Glomerular visceral epithelial cell (primary cell): Measurements from ENCODE around the gene ABLIM3.

Experiments used
- DNase-seq: peaks from one replicate; pipeline ENCODE4 v3.0.0-alpha.2; 2016; ENCODE audit errors: extremely low spot score

ABLIM3 gene

DNA sequence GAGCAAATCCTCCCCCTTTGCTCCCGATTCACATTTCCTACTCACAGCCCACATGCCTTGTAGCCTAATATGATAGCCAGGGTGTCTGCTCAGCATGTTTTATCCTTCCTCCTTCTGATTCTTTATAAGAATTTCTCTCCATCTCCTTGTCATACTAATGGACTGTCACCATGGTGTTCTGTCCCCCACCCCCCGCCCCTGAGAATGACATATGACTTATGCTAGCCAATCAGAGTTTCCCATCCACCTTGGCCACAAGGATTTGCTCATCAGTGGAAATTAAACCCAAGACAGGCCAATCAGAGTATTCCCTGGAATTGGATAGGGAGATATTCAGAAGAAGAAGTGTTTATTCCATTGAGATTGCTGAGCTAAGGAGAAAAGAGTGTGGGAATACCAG is 16.0 kb downstream of the ABLIM3 start:
- no peak for DNase-seq

DNA sequence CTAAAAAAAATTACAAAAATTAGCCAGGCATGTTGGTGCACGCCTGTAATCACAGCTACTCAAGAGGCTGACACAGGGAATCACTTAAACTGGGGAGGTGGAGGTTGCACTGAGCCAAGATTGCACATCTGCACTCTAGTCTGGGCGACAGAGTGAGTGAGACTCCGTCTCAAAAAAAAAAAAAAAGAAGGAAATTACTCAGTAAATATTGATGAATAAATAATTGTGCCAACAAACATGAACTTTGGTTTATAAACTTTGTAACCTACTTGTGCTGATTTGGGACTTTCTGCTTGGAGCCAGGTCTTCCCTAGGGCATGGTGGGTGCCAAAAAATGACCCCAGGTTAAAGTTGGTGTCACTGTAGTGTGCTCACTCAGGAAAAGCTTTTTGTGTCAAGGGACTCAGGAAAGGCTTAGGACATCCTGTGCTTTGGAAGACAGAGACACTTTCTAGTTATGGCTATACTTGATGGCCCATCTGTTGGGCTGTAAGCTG is 19.0 kb downstream of the ABLIM3 start:
- no peak for DNase-seq

DNA sequence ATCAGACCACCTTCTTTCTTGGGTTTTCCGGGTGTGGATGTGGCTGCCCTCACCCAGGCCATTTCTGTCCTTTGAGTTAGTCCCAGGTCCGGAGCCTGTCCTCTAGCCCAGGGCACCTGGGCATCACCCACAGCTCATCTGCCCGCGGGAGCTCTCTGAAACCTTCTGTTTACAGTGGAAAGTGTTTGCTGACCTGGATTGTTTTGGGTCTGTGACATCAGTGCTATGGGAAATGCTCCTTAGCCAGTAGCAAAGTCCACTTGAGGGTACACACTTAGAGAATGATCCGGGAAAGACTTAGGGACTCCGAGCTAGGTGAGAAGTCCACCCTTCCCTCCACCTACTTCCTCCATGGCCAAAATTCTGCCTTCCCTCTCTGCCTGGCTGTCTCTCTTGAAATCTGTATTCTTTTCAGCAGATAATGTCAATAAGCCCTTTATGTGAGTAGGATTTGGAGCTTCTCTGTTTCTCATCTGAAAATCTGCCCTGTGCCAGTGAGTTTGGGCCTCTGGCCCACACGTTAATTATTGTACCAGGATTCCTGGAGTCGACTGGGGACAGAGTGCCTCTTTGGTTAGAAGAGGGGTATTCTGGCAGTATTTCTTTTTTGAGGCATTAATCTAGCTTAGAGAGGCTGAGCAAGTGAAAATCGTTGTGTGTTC is 19.9 kb downstream of the ABLIM3 start:
- DNase-seq = peak; percentile 59

DNA sequence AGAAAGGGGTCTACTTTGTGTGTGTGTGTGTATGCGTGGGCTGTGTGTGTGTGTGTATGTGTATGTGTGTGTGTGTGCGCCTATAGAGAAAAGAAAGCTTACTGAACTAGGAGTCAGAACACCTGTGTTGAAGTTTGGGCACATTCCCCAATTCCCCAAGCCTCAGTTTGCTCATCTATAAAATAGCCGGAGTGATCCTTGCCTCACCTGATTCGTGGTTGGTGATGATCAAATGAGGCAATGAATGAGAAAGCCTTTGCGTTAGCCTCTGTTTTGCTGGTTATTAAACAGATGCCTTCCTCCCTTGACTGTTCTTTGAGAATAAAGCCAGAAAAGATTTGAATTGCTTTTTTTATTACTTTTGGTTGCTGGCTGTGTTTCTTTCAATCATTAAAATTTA is 20.6 kb downstream of the ABLIM3 start:
- no peak for DNase-seq

DNA sequence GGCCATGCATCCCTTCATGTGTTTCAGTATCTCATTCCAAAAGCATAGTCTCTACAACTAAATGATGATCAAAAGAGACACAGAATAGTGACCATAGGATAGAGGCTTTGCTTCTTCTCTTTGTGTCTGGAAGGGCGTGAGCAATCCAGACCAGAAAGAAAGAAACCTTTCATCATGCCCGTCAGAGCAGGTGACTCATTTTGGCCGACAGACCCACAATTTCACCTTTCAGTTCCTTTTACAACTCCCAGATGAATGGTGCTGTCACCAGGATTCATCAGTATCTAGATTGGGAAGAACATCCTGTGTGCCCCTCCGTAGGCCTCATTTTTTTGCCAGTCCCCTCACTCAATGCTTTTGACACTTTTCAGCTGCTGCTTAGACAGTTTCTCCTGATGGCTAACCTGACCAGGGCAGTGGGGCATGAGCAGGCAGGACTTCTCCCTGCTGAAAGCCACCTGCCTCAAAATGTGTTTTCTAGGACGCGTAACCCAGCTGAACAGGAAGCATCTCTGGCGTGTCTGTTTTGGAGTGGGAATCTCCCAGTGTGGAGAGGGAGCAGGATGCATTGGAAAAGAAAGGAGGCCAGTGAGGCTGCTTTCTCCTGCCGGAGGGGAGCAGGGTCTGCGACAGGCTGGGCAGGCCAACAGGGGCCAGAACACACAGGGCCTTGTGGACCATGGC is 21.2 kb downstream of the ABLIM3 start:
- peak; percentile 85 for DNase-seq

DNA sequence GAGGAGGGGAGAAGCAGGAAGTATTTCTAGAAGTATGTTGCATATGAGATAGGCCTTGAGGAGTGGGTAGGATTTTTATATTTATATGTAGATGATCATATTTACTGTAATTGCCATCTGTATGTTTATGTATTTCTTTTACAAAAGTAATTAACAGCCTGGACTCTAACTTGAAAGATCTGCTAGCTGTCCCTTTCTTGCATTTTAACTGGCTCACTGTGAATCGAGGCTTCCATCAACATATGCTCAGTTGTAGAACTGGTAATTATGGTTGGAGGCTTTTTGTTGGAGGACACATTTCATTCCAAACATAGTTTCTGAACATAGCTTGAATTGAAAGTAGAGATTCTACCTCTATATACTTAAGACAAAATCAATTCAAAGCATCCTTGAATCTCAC is 23.4 kb downstream of the ABLIM3 start:
- DNase-seq = no peak

DNA sequence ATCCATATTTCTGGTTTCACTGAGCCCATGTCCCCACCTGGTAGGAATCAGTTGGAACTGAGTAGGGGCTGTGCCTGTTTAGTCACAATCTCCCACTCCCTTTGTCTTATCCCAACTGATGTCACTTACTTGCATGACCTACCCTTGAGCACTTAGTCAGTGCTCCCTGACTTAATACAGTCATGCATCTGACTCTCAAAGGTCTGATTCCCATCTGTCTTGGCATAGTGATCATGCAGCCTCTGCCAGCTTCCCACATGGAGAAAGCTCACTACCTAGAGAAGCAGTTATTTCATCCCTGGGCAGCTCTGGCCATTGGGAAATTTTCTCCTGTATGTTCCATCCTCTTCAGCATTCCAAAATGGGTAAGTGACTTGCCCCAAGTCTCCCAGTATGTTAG is 24.8 kb downstream of the ABLIM3 start:
- no peak for DNase-seq

DNA sequence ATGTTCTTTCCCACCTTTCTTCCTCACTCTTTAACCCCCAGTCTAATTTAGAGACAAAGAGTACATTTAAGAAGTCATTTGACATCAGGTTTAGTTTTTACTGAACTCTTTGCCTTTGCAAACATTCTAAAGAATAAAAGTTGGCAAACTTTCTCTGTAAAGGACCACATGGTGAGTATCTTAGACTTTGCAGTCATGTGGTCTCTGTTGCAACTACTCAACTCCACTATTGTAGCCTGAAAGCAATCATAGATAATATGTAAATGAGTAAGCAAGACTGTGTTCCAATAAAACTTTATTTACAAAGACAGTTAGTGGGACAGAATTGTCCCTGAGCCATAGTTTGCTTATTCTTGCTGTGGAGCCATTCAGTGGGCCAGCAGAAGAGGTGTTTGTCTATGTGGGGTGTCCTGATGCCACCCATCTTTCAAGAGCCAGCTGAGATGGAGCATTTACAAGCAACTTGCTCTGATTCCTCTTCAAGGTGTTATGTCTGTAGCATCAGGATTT is 25.4 kb downstream of the ABLIM3 start:
- no peak for DNase-seq

DNA sequence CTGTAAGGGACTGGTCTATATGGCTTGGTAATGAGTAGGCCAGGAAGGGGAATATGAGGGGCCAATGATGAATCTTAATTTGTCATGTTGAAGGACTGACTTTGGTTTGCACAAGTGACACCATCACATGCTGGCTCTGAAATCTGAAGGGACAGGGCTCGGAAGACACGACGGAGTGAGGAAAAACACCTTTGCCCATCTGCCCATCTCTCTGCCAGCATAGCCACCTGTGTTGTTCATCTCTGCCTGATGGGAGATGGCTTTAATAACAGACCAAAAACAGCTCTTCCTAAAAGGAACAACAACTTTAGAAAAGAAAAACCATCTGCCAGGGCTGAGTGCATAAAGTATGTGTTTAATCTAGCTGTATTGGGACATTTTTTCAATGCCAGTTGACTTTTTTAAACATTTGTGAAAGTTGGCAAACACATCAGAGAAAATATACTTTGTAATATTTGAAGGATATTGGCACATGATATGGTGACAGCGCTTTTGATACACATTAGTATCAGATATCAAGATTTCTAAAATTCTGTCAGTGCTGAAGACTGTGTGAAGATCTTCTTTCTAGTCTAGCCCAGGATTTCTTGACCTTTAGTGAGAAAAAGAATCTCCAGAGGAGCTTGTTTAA is 27.1 kb downstream of the ABLIM3 start:
- no peak for DNase-seq

DNA sequence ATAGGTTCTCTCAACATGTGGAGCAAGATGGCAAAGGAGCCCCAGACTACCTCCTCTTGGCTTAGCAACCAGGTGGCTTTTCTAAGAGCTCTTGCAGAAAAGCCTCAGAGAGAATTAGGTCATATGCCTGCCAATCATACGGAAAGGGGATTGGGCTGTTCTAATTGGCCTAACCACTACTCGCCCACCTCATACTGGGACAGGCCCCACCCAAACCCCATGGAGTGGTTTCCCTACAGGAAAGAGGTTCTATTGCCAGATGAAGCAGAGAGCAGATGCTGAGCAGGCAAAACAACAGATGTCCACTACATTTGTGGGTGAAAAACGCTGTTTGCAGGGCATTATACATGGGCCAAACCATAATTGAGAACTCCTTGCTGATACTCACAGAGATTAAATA is 29.0 kb downstream of the ABLIM3 start:
- peak; percentile 63 for DNase-seq

DNA sequence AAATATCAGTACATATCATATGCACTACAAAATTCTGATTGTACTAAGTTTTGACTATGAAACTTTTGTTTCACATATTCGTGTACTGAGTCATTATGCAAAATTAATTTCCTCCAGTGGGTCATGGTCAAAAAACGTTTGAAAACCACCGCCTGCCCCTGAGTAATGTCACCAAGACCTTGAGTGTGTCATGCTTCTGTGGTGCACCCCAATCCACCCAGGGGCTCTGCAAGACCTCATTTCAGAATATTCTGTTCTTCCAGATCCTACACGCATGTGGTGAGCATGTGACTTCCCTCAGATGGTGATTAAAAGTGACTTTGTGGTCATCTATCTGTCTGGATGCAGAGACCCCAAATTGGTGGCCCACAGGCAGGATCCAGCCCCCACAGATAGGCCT is 31.0 kb downstream of the ABLIM3 start:
- DNase-seq = peak; percentile 91

DNA sequence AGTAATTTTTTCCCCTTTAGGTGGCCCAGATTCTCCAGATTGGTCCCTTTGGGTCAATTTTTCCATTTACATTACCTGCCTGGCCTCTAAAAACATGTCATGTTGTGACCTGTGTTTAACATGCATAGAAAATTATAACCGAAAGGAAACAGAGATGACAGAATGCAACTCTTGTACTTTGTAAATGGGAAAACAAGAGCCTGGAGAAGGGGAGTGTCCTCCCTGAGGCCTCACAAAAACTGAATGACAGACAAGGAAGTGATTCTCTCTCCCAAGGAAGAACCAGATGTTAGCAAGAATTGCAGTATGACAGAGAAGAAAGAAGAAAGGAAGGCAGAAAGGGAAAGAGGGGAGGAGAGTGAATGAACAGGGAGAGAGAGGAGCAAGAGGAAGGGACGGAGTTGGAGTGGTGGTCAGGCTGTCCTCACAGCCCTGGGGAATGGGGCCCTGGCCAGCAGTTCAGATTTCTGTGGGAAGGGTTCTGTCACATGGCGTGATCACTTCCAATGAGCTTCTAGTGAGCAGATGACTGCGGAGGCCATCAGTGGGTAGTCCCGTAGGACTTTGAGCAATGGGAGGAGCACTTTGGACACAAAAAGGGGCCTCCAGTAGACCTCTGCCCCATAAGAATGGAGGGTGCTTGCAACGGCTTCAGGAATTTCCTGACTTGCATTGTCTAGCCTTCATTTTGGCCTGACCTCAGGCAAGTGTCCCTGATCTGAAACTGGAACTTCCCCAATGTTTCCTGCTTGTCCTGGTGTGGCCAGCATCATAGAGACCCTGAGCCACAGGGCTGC is 31.6 kb downstream of the ABLIM3 start:
- no peak for DNase-seq

DNA sequence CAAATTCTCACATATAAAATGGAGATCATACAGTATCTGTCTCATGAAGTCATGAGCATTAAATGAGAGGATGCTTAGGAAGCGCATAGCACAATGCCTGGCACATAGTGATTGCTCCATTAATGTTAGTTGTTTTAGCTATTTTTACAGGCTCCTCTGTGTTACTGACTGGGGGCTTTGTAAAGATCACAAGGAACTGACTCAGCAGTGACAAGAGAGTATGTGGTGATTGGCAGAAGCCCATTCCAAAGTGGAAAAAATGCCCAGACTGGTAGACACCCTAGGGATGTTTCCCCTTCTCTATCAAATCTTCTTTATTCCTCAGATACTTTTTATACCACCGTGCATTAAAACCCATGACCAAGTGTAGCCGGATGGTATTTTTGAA is 33.5 kb downstream of the ABLIM3 start:
- no peak for DNase-seq

DNA sequence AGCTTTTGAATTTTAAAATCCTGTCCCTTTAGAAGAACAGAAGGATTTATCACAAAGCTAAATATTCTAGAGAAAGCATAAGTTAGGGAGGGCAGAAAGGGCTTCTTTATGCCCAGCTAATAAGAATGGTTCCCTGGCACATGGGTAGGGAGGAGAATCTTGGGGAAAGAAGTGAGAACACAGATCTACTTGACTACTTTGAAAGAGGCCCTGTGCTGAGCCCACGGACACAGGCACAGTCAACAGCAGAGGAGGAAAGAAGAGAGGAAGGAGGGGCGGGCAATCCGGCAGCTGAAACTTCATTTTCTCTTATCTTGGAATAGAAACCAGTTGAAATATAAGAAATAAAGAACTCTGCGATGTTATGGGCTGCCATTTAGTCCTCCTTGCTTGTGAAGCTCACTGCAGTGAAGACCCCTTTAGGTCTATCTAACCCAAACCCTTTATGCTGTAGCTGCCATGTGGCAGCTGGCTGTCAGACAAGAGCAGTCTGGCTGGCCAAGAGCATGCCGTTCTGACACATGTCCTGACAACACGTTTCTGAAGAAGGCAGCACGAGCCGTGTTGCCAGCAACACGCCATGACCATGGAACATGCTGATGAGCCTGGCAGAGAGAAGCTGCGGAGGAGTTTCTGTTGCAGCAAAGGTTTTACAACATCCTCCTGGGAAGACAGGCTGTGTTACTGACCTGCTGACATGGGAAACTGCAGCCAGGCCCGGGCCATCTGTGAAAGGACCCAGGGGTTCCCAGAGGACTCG is 34.2 kb downstream of the ABLIM3 start:
- no peak for DNase-seq

DNA sequence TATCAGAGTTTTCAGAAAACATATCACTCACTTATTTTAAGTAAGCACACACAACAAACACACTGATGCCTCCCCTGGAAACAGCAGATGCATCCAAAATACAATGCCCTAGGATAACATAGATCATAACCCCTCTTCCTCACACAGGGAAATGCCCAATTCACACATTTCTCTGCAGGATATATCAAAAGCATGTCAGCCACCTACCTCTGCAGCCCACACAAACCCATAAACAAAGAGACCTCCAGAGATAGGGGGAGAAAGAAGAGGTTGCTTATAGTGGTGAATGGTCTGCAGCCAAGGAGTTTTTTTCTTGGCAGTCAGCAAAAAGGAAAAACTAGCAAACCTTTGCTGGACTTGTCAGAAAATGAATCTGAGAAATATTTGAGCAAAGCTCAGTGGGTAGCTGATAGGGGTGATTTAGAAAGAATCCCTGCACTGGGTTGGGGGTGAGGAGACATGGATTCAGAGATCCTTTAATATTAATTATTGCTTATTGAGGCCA is 36.1 kb downstream of the ABLIM3 start:
- no peak for DNase-seq

DNA sequence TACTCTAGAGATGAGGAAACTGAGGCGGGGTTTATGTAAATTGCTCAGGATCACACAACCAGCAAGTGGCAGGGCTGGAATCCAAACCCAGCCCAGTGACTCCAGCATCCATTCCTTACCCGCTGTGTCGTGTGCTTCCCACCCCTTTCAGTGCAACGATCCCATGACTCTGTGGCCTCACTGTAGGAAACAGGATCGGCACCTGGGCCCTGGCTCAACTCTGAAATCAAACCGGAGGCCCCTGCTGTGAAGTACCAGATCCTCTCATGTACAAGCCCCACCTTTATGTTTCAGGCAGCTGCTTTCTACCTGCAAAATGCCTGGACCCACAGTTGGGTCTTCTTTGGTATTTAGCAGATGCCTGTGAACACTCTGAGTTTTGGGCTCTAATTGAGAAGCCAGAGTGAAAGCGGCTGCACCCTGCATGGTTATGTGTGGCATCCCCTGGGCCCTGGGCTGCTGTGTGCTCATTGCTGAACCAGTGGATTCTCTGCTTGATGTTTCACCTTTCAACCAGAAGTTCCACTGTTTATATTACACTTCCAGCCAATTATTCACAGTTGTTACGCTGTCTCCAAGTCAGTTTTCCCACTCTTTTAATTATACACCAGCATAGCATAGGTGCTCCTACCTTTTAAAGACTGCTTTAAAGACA is 36.7 kb downstream of the ABLIM3 start:
- no peak for DNase-seq

DNA sequence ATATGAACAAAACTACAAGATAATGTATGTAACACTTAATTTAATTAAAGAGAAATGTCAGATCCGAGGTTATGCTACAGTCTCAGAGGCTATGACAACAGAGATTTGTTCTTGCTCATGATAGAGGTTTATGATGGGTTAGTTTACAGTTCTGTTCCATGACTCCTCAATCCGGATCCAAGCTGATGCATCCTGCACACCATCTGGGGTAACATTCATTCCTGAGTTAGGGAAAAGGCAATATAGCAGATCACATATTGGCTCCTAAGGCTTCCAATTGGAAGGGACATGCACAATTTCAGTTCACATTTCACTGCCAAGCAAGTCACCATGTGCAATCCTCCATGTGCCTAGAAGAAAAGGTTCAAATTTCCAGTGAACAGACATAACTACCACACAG is 40.4 kb downstream of the ABLIM3 start:
- DNase-seq = no peak

DNA sequence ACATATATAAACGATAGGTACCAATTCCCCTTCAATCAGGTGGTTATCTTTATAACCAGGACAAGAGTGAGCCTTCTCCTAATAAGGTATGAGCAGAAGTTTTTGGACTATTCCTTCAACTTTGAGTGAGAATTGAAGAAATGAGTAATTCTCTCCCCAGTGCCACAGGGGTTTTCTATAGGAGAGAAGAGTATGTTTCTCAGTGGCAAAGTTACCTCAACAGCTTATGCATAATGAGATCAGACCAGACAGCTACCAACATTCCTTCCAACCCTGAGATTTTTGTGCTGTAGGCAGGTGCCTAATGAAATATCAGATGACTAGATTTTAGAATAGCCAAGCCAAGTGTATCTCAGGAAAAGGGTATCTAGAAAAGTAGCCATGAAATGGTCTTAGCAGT is 40.9 kb downstream of the ABLIM3 start:
- DNase-seq = no peak

DNA sequence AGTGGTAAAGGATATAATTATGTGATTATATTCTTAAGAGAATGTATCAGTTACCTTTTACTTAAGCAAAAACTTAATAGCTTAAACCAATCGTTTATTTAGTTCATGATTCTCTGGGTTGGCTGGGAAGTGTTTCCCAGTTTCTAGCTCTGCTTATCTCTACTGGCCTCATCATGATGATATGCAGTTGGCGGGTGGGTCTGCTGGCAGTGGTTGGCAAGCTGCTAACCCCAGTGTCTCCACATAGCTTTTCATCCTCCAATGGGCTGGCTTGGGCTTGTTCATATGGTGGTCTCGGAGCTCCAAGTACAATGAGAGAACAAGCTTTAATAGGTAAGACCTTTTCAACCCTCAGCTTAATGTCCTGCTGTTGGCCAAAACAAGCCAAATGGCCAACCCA is 43.8 kb downstream of the ABLIM3 start:
- no peak for DNase-seq

DNA sequence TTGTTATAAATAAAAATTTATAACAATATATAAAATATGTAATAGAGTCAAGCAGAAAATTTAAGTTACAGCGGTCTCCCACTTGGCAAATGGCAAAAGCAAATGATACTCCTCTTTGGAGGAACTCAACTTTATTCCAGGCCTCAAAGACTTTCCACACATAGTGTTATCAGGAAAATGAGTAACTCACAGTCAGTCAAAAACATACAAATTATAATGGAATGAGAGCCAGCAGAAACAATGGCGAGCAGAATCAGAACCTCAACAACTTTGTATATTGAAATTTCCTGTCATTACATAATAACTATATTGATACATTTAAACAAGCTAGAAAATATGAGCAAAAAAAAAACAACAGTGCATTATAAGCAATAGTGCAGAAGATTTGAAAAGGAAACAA is 45.2 kb downstream of the ABLIM3 start:
- DNase-seq = no peak

DNA sequence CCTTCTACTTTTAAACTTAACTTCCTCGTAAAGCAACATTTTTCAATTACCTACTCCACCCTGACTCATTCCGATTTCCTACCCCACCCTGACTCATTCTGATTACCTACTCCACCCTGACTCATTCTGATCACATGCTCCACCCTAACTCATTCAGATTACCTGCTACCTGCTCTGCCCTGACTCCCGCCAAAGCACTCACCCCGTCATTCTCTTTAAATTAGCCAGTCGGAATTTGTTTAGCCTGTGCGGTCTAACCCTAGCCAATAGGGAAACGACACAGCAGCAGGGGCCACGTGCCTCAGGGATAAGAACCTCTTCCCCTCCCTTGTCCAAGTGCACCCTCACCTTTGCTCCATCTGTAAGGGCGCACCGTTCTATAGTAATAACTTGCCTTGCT is 46.3 kb downstream of the ABLIM3 start:
- peak; percentile 33 for DNase-seq
